ENCODE data around the gene CHCHD6. TPM values are rescaled to one million over a fixed set of nuclear protein-coding genes. Genes with fewer than 3 reads are reported as not detected.
A peak's percentile ranks its signal among the peaks of the same experiment; 100 is the strongest.

The CHCHD6 gene
- total RNA-seq, 1 donor from 2014 or later = 6.7 TPM

DNA sequence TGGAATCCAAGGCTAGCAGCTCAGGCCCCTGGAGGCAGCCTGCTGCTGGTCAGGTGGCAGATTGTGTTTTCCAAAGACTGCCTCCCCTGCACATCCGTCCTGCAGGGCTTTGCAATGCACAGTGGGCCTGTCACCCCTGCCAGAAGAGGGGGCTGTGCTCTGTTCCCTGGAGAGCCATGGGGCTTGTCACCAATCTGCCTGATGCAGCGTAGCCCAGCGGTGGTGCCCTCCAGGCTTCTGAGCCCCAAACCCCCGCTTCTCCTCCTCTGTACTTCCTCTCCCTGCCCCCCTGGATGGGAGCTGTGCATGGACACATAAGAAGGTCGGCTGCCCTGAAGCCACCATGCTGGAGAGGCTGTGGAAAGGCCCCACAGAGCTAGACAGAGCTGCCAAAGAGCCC lies 268.8 kb downstream of the CHCHD6 start:
- no peak for DNase-seq (ENCODE audit: low read depth in 2 of 2)

DNA sequence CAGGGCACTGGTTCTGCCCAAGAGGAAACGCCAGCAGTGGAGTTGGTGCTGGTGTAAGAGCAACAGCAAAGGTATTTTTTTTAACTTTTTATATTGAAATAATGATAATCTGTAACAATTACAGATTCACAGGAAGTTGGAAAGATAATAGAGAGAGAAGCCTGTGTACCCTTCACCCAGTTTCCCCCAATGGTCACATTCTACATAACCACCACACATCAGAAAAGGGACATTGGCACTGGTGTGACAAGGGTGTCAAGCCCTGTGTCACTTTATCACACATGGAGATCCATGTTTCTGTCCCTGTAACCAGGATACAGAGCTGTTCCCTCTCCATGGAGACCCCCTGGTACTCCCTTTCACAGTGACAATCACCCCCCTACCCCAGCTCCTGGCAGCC lies 269.8 kb downstream of the CHCHD6 start:
- no peak for DNase-seq (ENCODE audit: low read depth in 2 of 2)

DNA sequence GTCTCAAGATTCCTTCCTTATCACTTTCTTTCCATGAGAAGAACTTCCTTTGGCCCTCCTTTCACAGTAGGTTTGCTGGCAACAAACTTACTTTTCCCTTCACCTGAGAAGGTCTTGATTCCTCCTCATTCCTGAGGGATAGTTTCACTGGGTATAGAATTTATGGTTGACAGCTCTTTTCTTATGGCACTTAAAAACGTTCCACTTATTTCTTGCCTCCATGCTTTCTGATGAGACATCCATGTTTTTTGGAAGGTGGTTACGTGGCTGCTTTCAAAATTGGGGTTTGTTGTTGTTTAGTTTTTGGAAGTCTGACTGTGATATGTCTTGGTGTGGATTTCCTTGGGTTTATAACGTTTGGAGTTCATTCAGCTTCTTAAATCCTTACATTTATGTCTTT lies 270.7 kb downstream of the CHCHD6 start:
- DNase-seq (ENCODE audit: low read depth in 2 of 2) = no peak

DNA sequence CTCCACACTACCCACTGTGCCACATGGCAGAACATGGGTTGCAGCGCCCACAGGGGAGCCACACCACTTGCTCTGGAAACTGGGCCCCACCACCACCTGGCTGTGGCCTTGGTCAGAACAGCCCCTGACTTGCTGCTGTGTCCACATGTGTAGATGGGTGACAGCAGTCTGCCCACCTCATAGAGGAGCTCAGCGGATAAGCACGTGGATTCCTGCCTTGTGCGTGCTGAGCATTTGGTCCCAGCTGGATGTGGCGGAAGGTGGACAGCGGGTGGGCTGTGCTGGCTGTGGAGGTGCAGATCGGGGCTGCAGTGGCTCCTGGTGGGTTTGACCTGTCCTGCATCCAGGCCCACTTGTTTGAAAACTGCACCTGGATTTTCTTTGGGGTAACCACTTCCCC lies 272.9 kb downstream of the CHCHD6 start:
- DNase-seq (ENCODE audit: low read depth in 2 of 2) = no peak

DNA sequence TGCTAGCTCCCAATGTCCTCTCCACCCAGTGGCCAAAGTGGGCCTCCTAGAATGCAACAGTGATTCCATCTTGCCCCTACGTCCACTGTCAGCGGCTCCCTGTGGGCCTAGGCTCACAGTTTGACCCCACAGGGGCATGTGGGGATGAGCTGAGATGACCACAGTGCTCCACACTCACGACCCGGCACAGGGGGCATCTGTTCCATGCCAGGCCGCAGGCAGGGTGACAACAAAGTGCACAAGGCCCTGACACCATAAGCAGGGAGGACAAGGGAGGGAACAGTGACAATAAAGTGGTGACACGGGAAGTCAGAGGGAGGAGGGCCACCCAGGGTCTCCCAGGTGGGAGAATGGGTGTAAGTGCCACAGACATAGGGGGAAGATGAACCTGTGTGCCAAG lies 273.8 kb downstream of the CHCHD6 start:
- DNase-seq (ENCODE audit: low read depth in 2 of 2) = no peak

DNA sequence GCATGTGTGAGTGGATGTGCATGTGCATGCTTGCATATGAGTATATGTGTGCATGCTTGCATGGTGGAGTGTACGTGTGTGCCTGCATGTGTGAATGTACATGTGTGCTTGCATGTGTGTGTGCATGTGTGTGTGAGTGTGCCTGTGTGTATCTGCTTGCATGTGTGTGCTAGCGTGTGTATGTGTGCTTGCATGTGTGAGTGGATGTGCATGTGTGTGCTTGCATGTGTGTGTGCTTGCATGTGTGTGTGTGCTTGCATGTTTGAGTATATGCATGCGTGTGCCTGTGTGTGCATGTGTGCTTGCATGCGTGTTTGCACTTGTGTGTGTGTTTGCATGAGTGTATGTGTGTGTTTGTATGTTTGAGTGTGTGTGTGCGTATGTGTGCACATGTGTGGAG lies 274.3 kb downstream of the CHCHD6 start:
- no peak for DNase-seq (ENCODE audit: low read depth in 2 of 2)

DNA sequence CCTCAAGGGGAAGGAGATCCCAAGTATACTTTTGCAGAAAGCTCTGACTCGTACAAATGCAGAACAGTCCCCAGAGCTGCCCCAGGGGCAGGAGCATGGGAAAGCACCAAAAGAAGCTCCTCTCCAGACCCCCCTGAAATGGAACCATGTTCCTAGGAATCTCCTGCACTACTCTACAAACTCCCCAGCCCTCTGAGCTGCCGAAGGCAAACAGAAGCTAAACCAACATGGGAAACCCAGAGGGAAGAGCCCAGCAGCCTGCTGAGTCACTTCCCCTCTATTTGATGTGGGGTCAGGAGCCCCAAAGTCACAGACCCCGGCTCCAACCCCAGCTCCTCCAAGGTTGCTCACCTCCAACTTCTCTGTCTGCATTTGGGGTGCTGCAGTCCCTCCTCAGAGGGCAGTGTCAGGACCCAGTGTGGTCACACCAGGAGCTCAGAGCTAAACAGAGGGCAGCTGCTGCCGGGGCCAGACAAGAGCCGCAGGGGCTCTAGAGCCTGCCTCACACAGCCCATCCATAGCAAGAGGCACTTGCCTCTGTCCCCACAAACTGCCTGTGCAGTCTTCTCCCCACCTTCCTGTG lies 275.1 kb downstream of the CHCHD6 start:
- no peak for DNase-seq (ENCODE audit: low read depth in 2 of 2)

DNA sequence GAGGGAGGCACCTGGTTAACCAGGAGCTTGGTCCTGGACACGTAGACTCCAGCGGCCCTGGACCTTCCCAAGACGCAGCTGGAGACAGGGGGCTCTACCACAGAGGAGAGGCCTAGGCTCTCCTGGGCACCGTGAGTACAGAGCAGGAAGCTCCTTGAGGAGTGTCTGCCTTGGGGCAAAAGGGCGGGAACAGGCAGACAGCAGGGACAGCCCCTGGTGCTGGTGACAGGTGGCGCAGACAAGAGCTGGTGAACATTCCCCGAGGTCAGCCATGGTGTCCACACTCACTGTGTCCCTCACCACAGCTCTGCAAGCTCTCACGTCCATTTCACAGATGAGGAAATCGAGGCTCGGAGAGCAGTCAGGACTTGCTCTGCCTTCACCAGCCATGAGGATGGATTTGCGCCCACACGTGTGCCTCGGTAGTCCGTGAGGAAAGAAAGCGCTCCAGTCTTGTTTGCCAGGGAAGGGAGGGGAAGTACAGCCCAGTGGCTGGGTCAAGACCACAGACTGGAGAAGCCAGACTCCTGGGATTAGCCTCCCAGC lies 276.3 kb downstream of the CHCHD6 start:
- DNase-seq (ENCODE audit: low read depth in 2 of 2) = no peak

DNA sequence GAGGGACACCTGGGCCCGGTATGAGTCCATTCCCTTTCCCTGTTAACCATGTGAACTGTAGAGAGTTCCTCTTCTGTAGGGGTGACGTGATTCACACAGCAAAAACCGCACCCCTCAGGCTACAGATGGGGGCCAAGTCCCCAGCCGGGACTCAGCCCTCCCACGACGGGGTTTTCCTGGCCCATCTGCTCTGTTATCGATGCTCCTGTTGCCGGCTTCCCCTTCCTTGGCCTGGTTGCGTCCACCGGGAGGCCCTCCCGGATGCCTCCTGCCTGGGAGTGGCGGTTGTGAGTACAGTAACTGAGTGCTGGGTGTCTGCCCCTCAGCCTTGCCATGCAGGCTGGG lies 278.1 kb downstream of the CHCHD6 start:
- DNase-seq (ENCODE audit: low read depth in 2 of 2) = no peak

DNA sequence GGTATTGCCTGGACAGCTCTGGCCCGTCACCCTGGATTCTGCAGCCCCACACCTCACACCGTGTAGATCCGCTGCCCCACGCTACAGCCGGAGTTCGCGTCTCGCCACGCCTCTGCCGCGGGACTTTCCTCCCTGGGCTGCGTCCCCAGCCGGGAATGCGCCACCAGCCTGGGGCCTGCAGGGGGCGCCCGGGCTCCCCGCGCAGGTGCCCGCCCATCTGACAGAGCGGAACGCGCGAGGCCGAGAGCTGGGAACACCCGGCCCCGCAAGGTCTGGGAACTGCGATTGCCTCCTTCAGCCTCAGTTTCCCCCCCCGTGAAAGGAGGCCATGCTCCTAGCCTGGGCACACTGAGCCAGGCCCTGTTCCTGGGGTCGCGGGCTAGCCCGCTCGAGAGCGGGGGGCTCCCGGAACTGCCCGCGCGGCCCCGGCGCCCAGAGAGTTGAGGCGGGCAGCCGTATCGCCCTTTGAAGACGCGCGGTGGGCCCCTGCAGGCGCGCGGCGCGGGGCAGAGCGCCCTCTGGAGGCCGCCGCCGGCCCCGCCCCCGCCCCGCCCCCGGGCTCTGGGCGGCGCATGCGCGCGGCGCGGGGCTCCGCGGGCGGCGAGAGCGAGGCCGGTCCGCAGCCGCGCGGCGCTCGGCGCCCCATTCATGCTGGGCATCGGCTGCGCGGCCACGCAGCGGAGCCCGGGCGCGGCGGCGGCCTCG lies 278.6 kb downstream of the CHCHD6 start, which contains the start of gene PLXNA1:
Gene PLXNA1 (plus strand): TSS at position 645 of the 705 bp plus-strand sequence. CDS start 5,479 bp downstream, outside the sequence.
- DNase-seq (ENCODE audit: low read depth in 2 of 2) = peak; percentile 30 to 80

DNA sequence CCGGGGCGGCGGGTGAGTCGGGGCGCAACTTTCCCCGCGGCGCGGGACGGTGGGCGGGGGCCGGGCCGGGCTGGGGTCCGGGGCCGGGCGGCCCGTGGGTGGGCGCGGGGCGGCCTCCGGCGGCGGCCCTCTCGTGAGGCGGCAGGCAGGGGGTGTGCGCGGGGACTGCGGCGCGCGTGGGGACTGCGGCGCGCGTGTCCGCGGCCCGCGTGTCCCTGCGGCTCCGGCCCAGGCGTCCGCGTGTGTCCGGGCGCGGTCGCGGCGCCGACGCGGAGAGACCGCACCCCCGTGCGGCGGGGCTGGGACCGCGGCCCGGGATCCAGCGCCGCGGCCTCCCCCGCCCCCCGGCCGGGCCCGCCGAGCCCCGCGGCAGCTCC lies 279.2 kb downstream of the CHCHD6 start:
- DNase-seq (ENCODE audit: low read depth in 2 of 2) = peak in 1 of 2 donors; percentile 17

DNA sequence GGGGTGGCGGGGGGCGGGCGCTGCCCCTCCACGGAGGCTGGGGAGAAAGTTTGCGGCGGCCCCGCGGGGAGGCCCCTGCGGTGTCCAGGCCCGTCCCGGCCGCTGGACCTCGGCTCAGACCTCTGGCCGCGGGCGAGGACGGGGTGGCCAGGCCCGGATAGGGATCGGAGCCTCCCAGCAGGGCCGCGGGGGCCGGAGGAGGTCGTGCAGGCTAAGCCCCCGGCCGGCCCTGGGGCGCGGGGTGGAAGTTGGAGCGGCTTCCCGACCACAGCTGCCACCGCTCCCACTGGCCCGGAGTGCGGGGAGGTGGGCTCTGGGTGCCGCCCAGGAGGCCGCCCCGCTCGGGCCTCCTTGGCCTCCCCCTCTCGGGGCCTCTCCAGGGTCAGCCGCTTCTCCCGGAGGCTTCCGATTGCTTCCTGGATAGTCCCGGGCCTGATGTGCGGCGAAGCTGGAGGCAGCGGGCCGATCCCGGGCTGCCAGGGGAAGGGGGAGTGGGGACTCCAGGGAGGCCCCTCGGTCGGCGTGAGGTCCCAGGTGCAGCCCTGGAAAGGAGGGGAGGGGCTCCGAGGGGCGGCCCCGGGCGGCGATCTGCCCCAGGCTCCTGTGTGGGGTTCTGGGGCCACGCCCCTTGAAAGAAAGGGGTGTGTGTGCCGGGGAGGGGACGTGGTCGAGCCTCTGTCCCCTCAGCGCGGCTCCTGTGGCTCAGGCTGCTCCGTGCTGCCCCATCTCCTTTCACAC lies 279.8 kb downstream of the CHCHD6 start:
- DNase-seq (ENCODE audit: low read depth in 2 of 2) = peak in 1 of 2 donors; percentile 19

DNA sequence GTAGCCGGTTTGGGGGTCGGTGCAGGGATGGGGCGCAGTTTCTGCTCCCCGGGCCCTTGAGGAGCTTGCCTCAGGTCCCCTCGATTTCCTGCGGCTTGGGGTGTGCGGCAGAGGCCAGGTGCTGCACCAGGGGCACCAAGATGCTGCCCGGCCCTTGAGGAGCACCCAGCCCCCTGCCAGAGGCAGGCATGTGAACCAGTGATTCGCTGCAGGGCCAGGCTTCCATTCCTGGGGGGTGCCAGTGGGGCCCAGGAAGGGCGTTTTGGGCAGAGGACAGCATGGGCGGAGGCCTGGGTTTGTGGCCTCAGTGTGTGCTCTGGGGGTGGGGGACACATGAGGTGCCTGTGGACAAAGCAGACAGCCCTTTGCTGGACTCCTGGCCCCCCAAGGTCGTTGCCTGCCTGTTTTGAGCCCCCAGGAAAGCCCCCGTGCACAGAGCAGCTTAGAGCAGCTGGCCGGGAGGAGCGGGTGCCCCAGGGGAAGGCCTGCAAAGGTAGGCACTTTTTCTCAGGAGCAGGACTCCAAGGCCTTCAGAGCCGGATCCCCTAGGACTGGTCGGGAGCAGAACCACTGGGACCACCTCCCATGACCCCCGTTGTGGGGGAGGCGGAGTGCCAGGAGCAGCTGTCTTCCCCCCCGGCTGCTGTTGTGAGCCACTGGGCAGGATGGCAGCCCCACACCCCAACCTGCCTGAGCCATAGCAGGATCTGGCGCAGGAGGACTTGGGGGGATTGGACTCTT lies 280.5 kb downstream of the CHCHD6 start:
- no peak for DNase-seq (ENCODE audit: low read depth in 2 of 2)

DNA sequence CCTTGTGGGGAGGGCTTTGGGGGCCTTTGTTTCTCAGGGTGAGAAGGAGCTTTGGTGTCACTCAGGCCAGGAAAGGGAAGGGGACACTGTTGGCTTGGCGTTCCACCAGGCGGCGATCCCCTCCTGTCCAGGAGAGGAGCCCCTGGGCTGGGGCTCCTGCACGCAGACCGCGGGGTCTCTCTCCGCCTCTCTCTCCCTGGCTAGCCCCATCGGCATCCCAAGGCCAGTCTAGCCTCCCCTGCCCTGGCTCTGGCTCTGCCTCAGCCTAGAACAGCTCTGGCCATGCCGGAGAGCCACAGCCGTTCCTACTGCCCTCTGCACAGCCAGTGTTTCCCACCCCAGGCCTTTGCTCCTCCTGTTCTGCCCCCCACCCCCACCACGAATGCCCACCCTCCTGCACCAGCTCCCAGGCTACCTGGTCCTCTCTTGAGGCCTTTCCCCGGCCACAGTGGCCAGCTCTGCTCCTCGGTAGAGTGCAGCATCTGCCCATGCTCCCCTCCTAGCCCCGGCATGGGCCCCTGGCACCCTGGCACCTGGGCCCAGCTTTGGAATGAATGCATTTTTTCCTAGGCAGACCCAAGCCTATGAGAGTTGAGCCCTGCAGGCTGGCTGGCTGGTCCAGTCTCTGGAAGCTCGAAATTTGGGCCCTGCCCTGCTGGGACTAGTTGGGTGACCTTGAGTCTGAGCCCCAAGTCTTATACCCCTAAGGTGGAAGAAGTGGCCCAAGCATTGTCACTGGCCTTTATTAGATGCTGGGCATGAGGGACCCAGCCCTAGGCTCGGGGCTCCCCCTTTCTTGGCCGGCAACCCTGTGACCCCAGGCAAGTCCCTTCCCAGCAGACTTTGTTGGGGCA lies 281.3 kb downstream of the CHCHD6 start:
- no peak for DNase-seq (ENCODE audit: low read depth in 2 of 2)

DNA sequence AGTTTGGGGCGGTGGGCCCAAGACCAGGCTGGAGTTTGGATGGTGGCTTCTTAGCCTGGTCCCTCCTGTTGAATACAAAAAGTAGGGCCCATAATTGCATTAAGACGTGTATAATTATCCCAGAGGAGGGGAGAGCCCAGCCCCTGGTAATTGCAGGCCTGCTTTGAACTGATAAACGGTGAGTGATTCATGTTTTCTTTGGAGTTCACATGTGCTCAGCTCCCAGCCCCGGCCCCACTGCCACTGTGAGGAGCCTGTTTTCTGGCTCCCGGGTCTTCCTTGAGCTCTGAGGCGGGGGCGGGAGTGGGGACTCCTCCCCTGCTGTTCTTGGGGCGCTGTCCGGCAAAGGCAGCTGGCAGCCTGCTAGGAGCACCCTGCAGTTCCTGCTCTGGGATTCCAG lies 282.0 kb downstream of the CHCHD6 start:
- DNase-seq (ENCODE audit: low read depth in 2 of 2) = no peak

DNA sequence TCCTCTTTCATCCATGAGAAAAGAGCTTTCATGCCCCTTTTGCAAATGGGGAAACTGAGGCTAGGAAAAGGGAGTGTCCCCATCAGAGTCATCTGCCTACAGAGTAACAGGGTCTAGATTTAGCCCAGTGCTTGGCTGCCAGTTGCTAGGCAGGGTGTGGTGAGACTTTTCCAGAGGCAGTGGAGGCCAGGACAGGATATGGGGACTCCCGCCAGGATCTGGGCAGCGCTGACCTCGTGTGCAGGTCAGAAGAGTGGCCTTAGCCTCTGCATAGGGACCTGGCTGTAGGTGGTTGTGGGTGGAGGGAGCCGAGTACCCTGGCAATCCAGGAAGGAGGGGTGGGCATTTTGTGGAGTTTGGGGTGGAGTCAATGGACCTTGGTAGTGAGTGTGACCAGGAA lies 283.1 kb downstream of the CHCHD6 start:
- DNase-seq (ENCODE audit: low read depth in 2 of 2) = no peak

DNA sequence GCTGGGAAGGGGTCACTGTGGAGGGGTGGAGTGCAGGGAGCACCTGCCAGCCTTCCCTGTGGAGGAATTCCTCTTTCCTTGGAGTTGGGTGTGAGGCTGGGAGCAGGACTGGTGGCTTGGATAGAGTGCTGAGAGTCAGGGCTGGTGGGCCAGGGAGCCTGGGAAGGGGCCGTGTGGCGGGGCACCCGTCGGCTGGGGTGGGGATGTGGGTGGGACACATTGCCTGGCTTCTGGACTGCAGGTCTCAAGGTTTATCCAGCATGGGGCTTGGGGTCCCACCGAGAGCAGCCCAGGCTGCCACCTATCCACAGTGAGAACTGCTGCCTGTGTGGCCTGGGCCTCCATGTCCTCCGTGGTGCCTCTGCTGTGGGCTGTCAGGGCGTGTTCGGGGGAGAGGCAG lies 283.6 kb downstream of the CHCHD6 start:
- DNase-seq (ENCODE audit: low read depth in 2 of 2) = no peak

DNA sequence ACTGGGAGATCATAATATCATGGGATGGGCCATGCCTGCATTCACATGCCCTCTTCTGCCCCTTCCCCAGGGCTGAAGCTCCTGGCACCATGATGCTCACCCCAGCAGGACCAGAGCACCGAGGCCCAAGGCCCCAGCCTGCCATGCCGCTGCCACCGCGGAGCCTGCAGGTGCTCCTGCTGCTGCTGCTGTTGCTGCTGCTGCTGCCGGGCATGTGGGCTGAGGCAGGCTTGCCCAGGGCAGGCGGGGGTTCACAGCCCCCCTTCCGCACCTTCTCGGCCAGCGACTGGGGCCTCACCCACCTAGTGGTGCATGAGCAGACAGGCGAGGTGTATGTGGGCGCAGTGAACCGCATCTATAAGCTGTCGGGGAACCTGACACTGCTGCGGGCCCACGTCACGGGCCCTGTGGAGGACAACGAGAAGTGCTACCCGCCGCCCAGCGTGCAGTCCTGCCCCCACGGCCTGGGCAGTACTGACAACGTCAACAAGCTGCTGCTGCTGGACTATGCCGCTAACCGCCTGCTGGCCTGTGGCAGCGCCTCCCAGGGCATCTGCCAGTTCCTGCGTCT lies 284.5 kb downstream of the CHCHD6 start:
- no peak for DNase-seq (ENCODE audit: low read depth in 2 of 2)

DNA sequence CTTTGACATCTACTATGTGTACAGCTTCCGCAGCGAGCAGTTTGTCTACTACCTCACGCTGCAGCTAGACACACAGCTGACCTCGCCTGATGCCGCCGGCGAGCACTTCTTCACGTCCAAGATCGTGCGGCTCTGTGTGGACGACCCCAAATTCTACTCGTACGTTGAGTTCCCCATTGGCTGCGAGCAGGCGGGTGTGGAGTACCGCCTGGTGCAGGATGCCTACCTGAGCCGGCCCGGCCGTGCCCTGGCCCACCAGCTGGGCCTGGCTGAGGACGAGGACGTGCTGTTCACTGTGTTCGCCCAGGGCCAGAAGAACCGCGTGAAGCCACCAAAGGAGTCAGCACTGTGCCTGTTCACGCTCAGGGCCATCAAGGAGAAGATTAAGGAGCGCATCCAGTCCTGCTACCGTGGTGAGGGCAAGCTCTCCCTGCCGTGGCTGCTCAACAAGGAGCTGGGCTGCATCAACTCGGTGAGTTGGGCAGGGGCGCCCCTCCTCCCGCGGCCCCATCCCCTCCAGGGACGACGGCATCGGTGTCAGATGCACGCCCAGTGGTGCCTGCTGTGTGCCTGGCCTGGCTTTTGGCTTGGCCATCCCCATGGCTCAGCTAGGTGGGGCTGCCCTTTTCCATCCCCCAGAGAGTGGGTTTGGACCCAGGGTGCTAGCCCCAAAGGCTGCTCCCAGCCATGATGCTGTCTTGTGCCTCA lies 285.4 kb downstream of the CHCHD6 start:
- no peak for DNase-seq (ENCODE audit: low read depth in 2 of 2)

Measured in dermis microvascular lymphatic vessel endothelial cell (primary cell).